ENCODE results near the gene TPST1. TPM values are rescaled to one million over a fixed set of nuclear protein-coding genes. Genes with fewer than 3 reads are reported as not detected.
"Not testable (repeated sequence)": the region's sequence is repeated elsewhere in the genome, so short reads cannot be mapped to it uniquely, and the experiment has no call there.

Gene TPST1
- total and polyA plus RNA-seq, 5 donors from 2014 or later, result 0.15 to 1.2 (median 0.24) TPM; not detected in 2

DNA sequence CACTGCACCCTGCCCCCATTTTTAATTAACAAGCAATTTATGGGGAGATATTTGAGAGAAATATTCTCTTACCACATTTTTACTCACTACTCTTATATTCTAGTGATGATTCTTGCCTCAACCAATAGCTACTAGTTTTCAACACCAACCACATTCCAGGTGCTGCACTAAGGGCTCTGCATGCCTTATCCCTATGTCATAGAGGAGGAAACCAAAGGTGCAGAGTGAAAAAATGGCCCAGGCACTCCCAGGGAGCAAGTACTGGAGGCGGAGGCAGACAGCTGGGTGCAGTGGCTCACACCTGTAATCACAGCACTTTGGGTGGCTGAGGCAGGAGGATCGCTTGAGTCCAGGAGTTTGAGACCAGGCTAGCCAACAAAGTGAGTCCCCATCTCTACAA, 35.5 kb upstream of the TPST1 start:
- Mint-ChIP-seq H3K27me3 (no peaks in the 10 kb centered on the region), H3K27ac (no peak overlapping the region), H3K9me3 (peaks cover 0 to 2% (median 0%) of the 10 kb centered on the region in 7 donors), H3K4me1 (no peaks in the 10 kb centered on the region), H3K36me3 (no peaks in the 10 kb centered on the region), H3K4me3 (no peak overlapping the region)
- Histone ChIP-seq H3K4me1 (ENCODE audit: control insufficient read depth, insufficient read depth, low read length, poor library complexity, severe bottlenecking) (no peaks in the 10 kb centered on the region), H3K9me3 (ENCODE audit: control insufficient read depth in 2 of 2, low read length in 2 of 2) (no peaks in the 10 kb centered on the region), H3K27me3 (ENCODE audit: control insufficient read depth, insufficient read depth, low read length) (no peaks in the 10 kb centered on the region), H3K36me3 (ENCODE audit: control insufficient read depth, insufficient read depth, low read length) (no peaks in the 10 kb centered on the region), H3K4me3 (ENCODE audit: low read depth, low read length) (no peak overlapping the region), H3K27ac (ENCODE audit: insufficient read depth, low read length, poor library complexity, severe bottlenecking) (no peak overlapping the region)
- no peak for ATAC-seq (ENCODE audit: low read depth in 2 of 2)
- no peak for DNase-seq

- DNase-seq (no peak), ATAC-seq (ENCODE audit: low read depth in 2 of 2) (no peak)
- Mint-ChIP-seq H3K4me1 (no peaks in the 10 kb centered on the region), H3K27ac (no peak overlapping the region), H3K4me3 (no peak overlapping the region), H3K9me3 (peaks cover 0 to 2% (median 0%) of the 10 kb centered on the region in 7 donors), H3K27me3 (no peaks in the 10 kb centered on the region), H3K36me3 (no peaks in the 10 kb centered on the region)
- no peaks in the 10 kb centered on the region for H3K4me1 ChIP-seq (ENCODE audit: control insufficient read depth, insufficient read depth, low read length, poor library complexity, severe bottlenecking)
- no peak overlapping the region for H3K27ac ChIP-seq (ENCODE audit: insufficient read depth, low read length, poor library complexity, severe bottlenecking)
- no peaks in the 10 kb centered on the region for H3K27me3 ChIP-seq (ENCODE audit: control insufficient read depth, insufficient read depth, low read length)
- no peaks in the 10 kb centered on the region for H3K9me3 ChIP-seq (ENCODE audit: control insufficient read depth in 2 of 2, low read length in 2 of 2)
- H3K36me3 ChIP-seq (ENCODE audit: control insufficient read depth, insufficient read depth, low read length), result no peaks in the 10 kb centered on the region
- H3K4me3 ChIP-seq (ENCODE audit: low read depth, low read length), result no peak overlapping the region
These were observed 34.6 kb upstream of the TPST1 start for GRCh38 chr7:66170309-66171231.

DNA sequence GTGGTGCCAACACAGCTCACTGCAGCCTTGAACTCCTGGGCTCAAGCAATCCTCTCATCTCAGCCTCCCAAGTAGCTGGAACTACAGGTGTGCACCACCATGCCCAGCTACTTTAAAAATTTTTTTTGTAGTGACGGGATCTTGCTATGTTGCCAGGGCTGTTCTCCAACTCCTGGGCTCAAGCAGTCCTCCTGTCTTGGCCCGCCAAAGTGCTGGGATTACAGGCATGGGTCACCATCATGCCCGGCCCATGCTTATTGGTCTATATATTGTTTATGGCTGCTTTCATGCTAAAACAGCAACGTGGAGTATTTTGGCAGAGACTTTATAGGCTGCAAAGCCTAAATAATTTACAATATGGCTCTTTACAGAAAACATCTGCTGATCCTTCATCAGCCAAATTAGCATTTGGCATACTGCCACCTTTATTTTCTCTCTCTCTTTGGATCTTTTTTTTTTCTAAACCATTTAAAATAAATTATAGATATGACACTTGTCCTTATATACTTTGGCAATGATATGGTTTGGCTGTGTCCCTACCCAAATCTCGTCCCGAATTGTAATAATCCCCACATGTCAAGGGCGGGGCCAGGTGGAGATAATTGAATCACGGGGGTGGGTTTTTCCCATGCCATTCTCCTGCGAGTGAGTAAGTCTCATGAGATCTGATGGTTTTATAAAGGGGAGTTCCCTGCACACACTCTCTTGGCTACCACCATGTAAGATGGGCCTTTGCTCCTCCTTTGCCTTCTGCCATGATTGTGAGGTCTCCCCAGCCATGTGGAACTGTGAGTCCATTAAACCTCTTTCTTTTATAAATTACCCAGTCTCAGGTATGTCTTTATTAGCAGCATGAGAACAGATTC, 32.4 kb upstream of the TPST1 start:
- H3K4me3 Mint-ChIP-seq; H3K27ac Mint-ChIP-seq; H3K27ac ChIP-seq (ENCODE audit: insufficient read depth, low read length, poor library complexity, severe bottlenecking); H3K4me3 ChIP-seq (ENCODE audit: low read depth, low read length); H3K4me1 ChIP-seq (ENCODE audit: control insufficient read depth, insufficient read depth, low read length, poor library complexity, severe bottlenecking); H3K36me3 ChIP-seq (ENCODE audit: control insufficient read depth, insufficient read depth, low read length); H3K9me3 ChIP-seq (ENCODE audit: control insufficient read depth in 2 of 2, low read length in 2 of 2); H3K36me3 Mint-ChIP-seq; H3K27me3 ChIP-seq (ENCODE audit: control insufficient read depth, insufficient read depth, low read length); H3K4me1 Mint-ChIP-seq; DNase-seq; H3K27me3 Mint-ChIP-seq; H3K9me3 Mint-ChIP-seq; ATAC-seq (ENCODE audit: low read depth in 2 of 2): not testable (repeated sequence)

DNA sequence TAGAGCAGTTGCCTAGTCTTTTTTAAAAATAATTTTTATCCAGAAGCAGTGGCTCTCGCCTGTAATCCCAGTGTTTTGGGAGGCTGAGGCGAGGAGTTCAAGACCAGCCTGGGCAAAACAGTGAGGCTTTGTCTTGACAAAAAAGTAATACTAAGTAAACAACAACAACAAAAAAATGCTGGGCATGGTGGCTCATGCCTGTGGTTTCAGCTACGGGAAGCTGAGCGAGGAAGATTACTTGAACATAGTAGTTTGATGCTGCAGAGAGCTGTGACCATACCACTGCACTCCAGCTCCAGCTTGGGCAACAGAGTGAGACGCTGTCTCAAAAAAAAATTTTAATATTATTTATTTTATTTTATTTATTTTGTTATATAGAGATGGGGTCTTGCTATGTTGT, 31.3 kb upstream of the TPST1 start:
- no peaks in the 10 kb centered on the region for H3K27me3 Mint-ChIP-seq
- no peak overlapping the region for H3K4me3 Mint-ChIP-seq
- no peaks in the 10 kb centered on the region for H3K36me3 Mint-ChIP-seq
- H3K4me1 Mint-ChIP-seq, result no peaks in the 10 kb centered on the region
- peaks cover 0 to 2% (median 2%) of the 10 kb centered on the region in 7 donors for H3K9me3 Mint-ChIP-seq
- no peaks in the 10 kb centered on the region for H3K36me3 ChIP-seq (ENCODE audit: control insufficient read depth, insufficient read depth, low read length)
- no peaks in the 10 kb centered on the region for H3K9me3 ChIP-seq (ENCODE audit: control insufficient read depth in 2 of 2, low read length in 2 of 2)
- no peaks in the 10 kb centered on the region for H3K27me3 ChIP-seq (ENCODE audit: control insufficient read depth, insufficient read depth, low read length)
- ATAC-seq (ENCODE audit: low read depth in 2 of 2), result no peak
- no peaks in the 10 kb centered on the region for H3K4me1 ChIP-seq (ENCODE audit: control insufficient read depth, insufficient read depth, low read length, poor library complexity, severe bottlenecking)
- no peak overlapping the region for H3K27ac Mint-ChIP-seq
- no peak overlapping the region for H3K27ac ChIP-seq (ENCODE audit: insufficient read depth, low read length, poor library complexity, severe bottlenecking)
- no peak for DNase-seq
- H3K4me3 ChIP-seq (ENCODE audit: low read depth, low read length), result no peak overlapping the region

- not testable (repeated sequence) for H3K27me3 Mint-ChIP-seq; H3K36me3 Mint-ChIP-seq; H3K9me3 Mint-ChIP-seq; H3K36me3 ChIP-seq (ENCODE audit: control insufficient read depth, insufficient read depth, low read length); H3K27ac ChIP-seq (ENCODE audit: insufficient read depth, low read length, poor library complexity, severe bottlenecking); H3K4me3 Mint-ChIP-seq; H3K9me3 ChIP-seq (ENCODE audit: control insufficient read depth in 2 of 2, low read length in 2 of 2); H3K27me3 ChIP-seq (ENCODE audit: control insufficient read depth, insufficient read depth, low read length); H3K4me1 Mint-ChIP-seq; H3K4me3 ChIP-seq (ENCODE audit: low read depth, low read length); H3K27ac Mint-ChIP-seq; H3K4me1 ChIP-seq (ENCODE audit: control insufficient read depth, insufficient read depth, low read length, poor library complexity, severe bottlenecking); DNase-seq; ATAC-seq (ENCODE audit: low read depth in 2 of 2)
These were observed 30.1 kb upstream of the TPST1 start for GRCh38 chr7:66175006-66175405.

DNA sequence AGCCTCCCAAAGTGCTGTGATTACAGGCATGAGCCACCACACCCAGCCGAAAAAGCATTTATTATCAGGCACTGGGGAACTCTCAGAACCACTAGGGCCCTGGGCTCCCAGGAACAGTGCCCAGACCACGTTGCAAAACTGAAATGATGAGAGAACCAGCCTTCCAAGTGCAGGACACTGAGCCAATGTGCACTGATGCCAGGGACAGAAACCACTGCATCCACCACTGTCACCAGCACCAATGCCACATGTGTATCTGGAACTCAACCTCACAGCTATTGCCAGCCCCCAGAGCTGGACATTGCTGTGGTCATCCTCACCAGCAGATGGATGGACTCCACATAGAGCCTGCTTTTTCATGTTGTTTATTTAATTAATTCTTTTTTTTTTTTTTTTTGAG, 28.2 kb upstream of the TPST1 start:
- no peak for ATAC-seq (ENCODE audit: low read depth in 2 of 2)
- Mint-ChIP-seq H3K4me3 (no peak overlapping the region), H3K9me3 (peaks cover 0 to 2% (median 0%) of the 10 kb centered on the region in 7 donors), H3K27ac (no peak overlapping the region), H3K27me3 (no peaks in the 10 kb centered on the region), H3K36me3 (no peaks in the 10 kb centered on the region), H3K4me1 (no peaks in the 10 kb centered on the region)
- DNase-seq, result no peak
- Histone ChIP-seq H3K4me3 (ENCODE audit: low read depth, low read length) (no peak overlapping the region), H3K9me3 (ENCODE audit: control insufficient read depth in 2 of 2, low read length in 2 of 2) (no peaks in the 10 kb centered on the region), H3K27me3 (ENCODE audit: control insufficient read depth, insufficient read depth, low read length) (no peaks in the 10 kb centered on the region), H3K27ac (ENCODE audit: insufficient read depth, low read length, poor library complexity, severe bottlenecking) (no peak overlapping the region), H3K4me1 (ENCODE audit: control insufficient read depth, insufficient read depth, low read length, poor library complexity, severe bottlenecking) (no peaks in the 10 kb centered on the region), H3K36me3 (ENCODE audit: control insufficient read depth, insufficient read depth, low read length) (no peaks in the 10 kb centered on the region)

GRCh38 chr7:66178258-66178657, 26.9 kb upstream of the TPST1 start:
- H3K9me3 Mint-ChIP-seq, result peaks cover 0 to 2% (median 0%) of the 10 kb centered on the region in 7 donors
- Histone ChIP-seq H3K36me3 (ENCODE audit: control insufficient read depth, insufficient read depth, low read length) (no peaks in the 10 kb centered on the region), H3K4me3 (ENCODE audit: low read depth, low read length) (no peak overlapping the region), H3K27me3 (ENCODE audit: control insufficient read depth, insufficient read depth, low read length) (no peaks in the 10 kb centered on the region), H3K9me3 (ENCODE audit: control insufficient read depth in 2 of 2, low read length in 2 of 2) (no peaks in the 10 kb centered on the region), H3K4me1 (ENCODE audit: control insufficient read depth, insufficient read depth, low read length, poor library complexity, severe bottlenecking) (no peaks in the 10 kb centered on the region), H3K27ac (ENCODE audit: insufficient read depth, low read length, poor library complexity, severe bottlenecking) (no peak overlapping the region)
- no peaks in the 10 kb centered on the region for H3K4me1 Mint-ChIP-seq
- no peak overlapping the region for H3K4me3 Mint-ChIP-seq
- no peak for ATAC-seq (ENCODE audit: low read depth in 2 of 2)
- no peaks in the 10 kb centered on the region for H3K36me3 Mint-ChIP-seq
- no peaks in the 10 kb centered on the region for H3K27me3 Mint-ChIP-seq
- no peak overlapping the region for H3K27ac Mint-ChIP-seq
- DNase-seq, result no peak

All from CD4-positive, CD25-positive, alpha-beta regulatory T cell (primary cell).